GM18508 (cell line): ENCODE measurements around the gene NFKBIZ.
A peak's percentile ranks its signal among the peaks of the same experiment; 100 is the strongest.

Source experiments
- ATAC-seq: cut with Tn5 transposase; IDR thresholded peaks from one replicate; pipeline ENCODE4 v1.9.1; 2021; ENCODE audit warnings: moderate number of reproducible peaks; ENCODE audit not compliant: insufficient read depth, unreplicated experiment

The NFKBIZ gene

GRCh38 chr3:101825904-101826445 lies 23.3 kb upstream of the NFKBIZ start:
- ATAC-seq: no peak

GRCh38 chr3:101827211-101828174 lies 21.8 kb upstream of the NFKBIZ start:
- peak; percentile 64 for ATAC-seq

- no peak for ATAC-seq
Observed at GRCh38 chr3:101828276-101828675, 21.0 kb upstream of the NFKBIZ start.

GRCh38 chr3:101828691-101829436 lies 20.4 kb upstream of the NFKBIZ start:
- ATAC-seq: peak; percentile 35

- ATAC-seq: no peak
Observed at GRCh38 chr3:101829437-101829830, 19.9 kb upstream of the NFKBIZ start.

- ATAC-seq: no peak
Observed at GRCh38 chr3:101829874-101830273, 19.4 kb upstream of the NFKBIZ start.

GRCh38 chr3:101833446-101833974 lies 15.8 kb upstream of the NFKBIZ start:
- no peak for ATAC-seq

GRCh38 chr3:101835676-101836075 lies 13.6 kb upstream of the NFKBIZ start:
- no peak for ATAC-seq

GRCh38 chr3:101836160-101836559 lies 13.2 kb upstream of the NFKBIZ start:
- no peak for ATAC-seq

GRCh38 chr3:101836652-101837598 lies 12.4 kb upstream of the NFKBIZ start:
- ATAC-seq: peak; percentile 45

- ATAC-seq: no peak
Observed at GRCh38 chr3:101838691-101839090, 10.6 kb upstream of the NFKBIZ start.

GRCh38 chr3:101840066-101840465 lies 9.2 kb upstream of the NFKBIZ start:
- no peak for ATAC-seq

- ATAC-seq: no peak
Observed at GRCh38 chr3:101842245-101842934, 6.9 kb upstream of the NFKBIZ start.

- ATAC-seq: no peak
Observed at GRCh38 chr3:101842935-101843330, 6.4 kb upstream of the NFKBIZ start.

- no peak for ATAC-seq
Observed at GRCh38 chr3:101845425-101845824, 3.9 kb upstream of the NFKBIZ start.

- ATAC-seq: no peak
Observed at GRCh38 chr3:101846709-101847108, 2.6 kb upstream of the NFKBIZ start.

GRCh38 chr3:101847328-101847727 lies 2.0 kb upstream of the NFKBIZ start:
- ATAC-seq: no peak

GRCh38 chr3:101848326-101848725 lies 988 bp upstream of the NFKBIZ start:
- ATAC-seq: no peak

- ATAC-seq: peak; percentile 8
Observed at GRCh38 chr3:101849714-101850245, 466 bp downstream of the NFKBIZ start.
